KMS-11 (cell line): Measurements from ENCODE around the gene KCNJ6.

Experiments
- H2AFZ ChIP-seq: fragments of 200-600 bp; sonication (generic); 2 replicates; pipeline ENCODE4 v1.6.1; 2016; ENCODE audit warnings: antibody characterized with exemption, mixed run types, low read depth
- H3K27ac ChIP-seq: fragments of 200-600 bp; sonication (generic); 2 replicates; pipeline ENCODE4 v1.6.1; 2016; ENCODE audit warnings: mild to moderate bottlenecking, mixed run types
- H3K27me3 ChIP-seq: fragments of 200-600 bp; sonication (generic); 2 replicates; pipeline ENCODE4 v1.6.1; 2017; ENCODE audit warnings: mild to moderate bottlenecking, low read depth, mixed run types, moderate library complexity; ENCODE audit not compliant: insufficient read depth
- H3K36me3 ChIP-seq: fragments of 200-600 bp; sonication (generic); 2 replicates; pipeline ENCODE4 v1.6.1; 2017; ENCODE audit warnings: mild to moderate bottlenecking, mixed run types; ENCODE audit not compliant: insufficient read depth
- H3K4me1 ChIP-seq: fragments of 200-600 bp; sonication (generic); 2 replicates; pipeline ENCODE4 v1.6.1; 2016; ENCODE audit warnings: mild to moderate bottlenecking, low read depth, mixed run types; ENCODE audit not compliant: poor library complexity, severe bottlenecking
- H3K4me2 ChIP-seq: fragments of 200-600 bp; sonication (generic); 2 replicates; pipeline ENCODE4 v1.7.0; 2016; ENCODE audit warnings: mild to moderate bottlenecking, mixed run types
- H3K4me3 ChIP-seq: fragments of 200-600 bp; sonication (generic); IDR thresholded peaks from 2 replicates; pipeline ENCODE4 v1.6.1; 2017; ENCODE audit warnings: low read depth, low read length, mixed read lengths; ENCODE audit not compliant: insufficient read depth
- H3K79me2 ChIP-seq: fragments of 200-600 bp; sonication (generic); 2 replicates; pipeline ENCODE4 v1.6.1; 2016; ENCODE audit warnings: low read depth, mixed run types; ENCODE audit not compliant: insufficient read depth
- H3K9ac ChIP-seq: fragments of 200-600 bp; sonication (generic); 2 replicates; pipeline ENCODE4 v1.6.1; 2016; ENCODE audit warnings: mild to moderate bottlenecking, mixed run types
- H4K20me1 ChIP-seq: fragments of 200-600 bp; sonication (generic); 2 replicates; pipeline ENCODE4 v1.6.1; 2016; ENCODE audit warnings: mild to moderate bottlenecking, mixed run types; ENCODE audit not compliant: insufficient read depth
- CTCF ChIP-seq: fragments of 200-600 bp; sonication (generic); conservative IDR thresholded peaks from 2 replicates; pipeline ENCODE4 v1.6.1; 2017; ENCODE audit warnings: low read depth, mild to moderate bottlenecking, antibody characterized with exemption, low read length, moderate library complexity, mixed read lengths

The KCNJ6 gene

GRCh38 chr21:37842163-37842919, 73.9 kb downstream of the KCNJ6 start:
- TF ChIP-seq CTCF, result no peak
- Histone ChIP-seq H3K36me3 (no peaks in the 10 kb centered on the region), H3K4me3 (no peak overlapping the region), H2AFZ (no peak overlapping the region), H3K9ac (no peak overlapping the region), H4K20me1 (no peaks in the 10 kb centered on the region), H3K27me3 (no peaks in the 10 kb centered on the region), H3K4me1 (no peaks in the 10 kb centered on the region), H3K4me2 (no peak overlapping the region), H3K27ac (no peak overlapping the region), H3K79me2 (no peaks in the 10 kb centered on the region)

GRCh38 chr21:37837381-37837780, 78.9 kb downstream of the KCNJ6 start:
- Histone ChIP-seq H3K4me1 (no peaks in the 10 kb centered on the region), H2AFZ (no peak overlapping the region), H3K4me2 (no peak overlapping the region), H3K79me2 (no peaks in the 10 kb centered on the region), H3K27ac (no peak overlapping the region), H3K27me3 (no peaks in the 10 kb centered on the region), H3K9ac (no peak overlapping the region), H4K20me1 (no peaks in the 10 kb centered on the region), H3K36me3 (no peaks in the 10 kb centered on the region), H3K4me3 (no peak overlapping the region)
- TF ChIP-seq CTCF, result no peak

GRCh38 chr21:37835481-37835880, 80.8 kb downstream of the KCNJ6 start:
- H2AFZ ChIP-seq, result no peak overlapping the region
- H3K4me3 ChIP-seq, result no peak overlapping the region
- H4K20me1 ChIP-seq, result no peaks in the 10 kb centered on the region
- H3K79me2 ChIP-seq, result no peaks in the 10 kb centered on the region
- H3K36me3 ChIP-seq, result no peaks in the 10 kb centered on the region
- no peak overlapping the region for H3K27ac ChIP-seq
- H3K9ac ChIP-seq, result no peak overlapping the region
- TF ChIP-seq CTCF, result no peak
- no peaks in the 10 kb centered on the region for H3K27me3 ChIP-seq
- no peaks in the 10 kb centered on the region for H3K4me1 ChIP-seq
- no peak overlapping the region for H3K4me2 ChIP-seq

GRCh38 chr21:37833301-37833700, 83.0 kb downstream of the KCNJ6 start:
- H3K4me2 ChIP-seq, result no peak overlapping the region
- H2AFZ ChIP-seq, result no peak overlapping the region
- no peak for TF ChIP-seq CTCF

More at GRCh38 chr21:37833301-37833700, 83.0 kb downstream of the KCNJ6 start:
- Histone ChIP-seq H3K27me3 (no peaks in the 10 kb centered on the region), H3K79me2 (no peaks in the 10 kb centered on the region), H3K4me1 (no peaks in the 10 kb centered on the region), H3K4me3 (no peak overlapping the region), H3K27ac (no peak overlapping the region), H3K36me3 (no peaks in the 10 kb centered on the region), H4K20me1 (no peaks in the 10 kb centered on the region), H3K9ac (no peak overlapping the region)
